Ramos (cell line): ENCODE data around the gene MT1M.
"Not testable (repeated sequence)": the region's sequence is repeated elsewhere in the genome, so short reads cannot be mapped to it uniquely, and the experiment has no call there.

Experiments used
- in situ Hi-C: fragments of 300-500 bp; cut with MboI; formaldehyde crosslinking; loops from one replicate; pipeline ENCODE4 v1.14.3; 2022; ENCODE audit warnings: low sequenced_read_pairs; ENCODE audit not compliant: unreplicated experiment

Gene MT1M

GRCh38 chr16:56670620-56670934 is 38.1 kb downstream of the MT1M start:
- in situ Hi-C loops, result no loop called here

GRCh38 chr16:56671691-56672090 is 39.2 kb downstream of the MT1M start:
- in situ Hi-C loops, result not testable (repeated sequence)

- in situ Hi-C loops, result not testable (repeated sequence)
Measured at GRCh38 chr16:56672171-56672570, 39.7 kb downstream of the MT1M start.

- in situ Hi-C loops, result no loop called here
Measured at GRCh38 chr16:56672761-56673536, 40.5 kb downstream of the MT1M start.

GRCh38 chr16:56673921-56674320 is 41.5 kb downstream of the MT1M start:
- in situ Hi-C loops, result no loop called here

GRCh38 chr16:56674570-56674969 is 42.1 kb downstream of the MT1M start:
- in situ Hi-C loops, result not testable (repeated sequence)

- in situ Hi-C loops, result no loop called here
Measured at GRCh38 chr16:56675685-56676210, 43.3 kb downstream of the MT1M start.

- in situ Hi-C loops, result no loop called here
Measured at GRCh38 chr16:56677474-56677873, 45.0 kb downstream of the MT1M start.

GRCh38 chr16:56679078-56679730 is 46.7 kb downstream of the MT1M start:
- in situ Hi-C loops, result no loop called here

GRCh38 chr16:56679818-56680217 is 47.4 kb downstream of the MT1M start:
- in situ Hi-C loops, result no loop called here

- in situ Hi-C loops, result no loop called here
Measured at GRCh38 chr16:56681939-56682702, 49.7 kb downstream of the MT1M start, which contains the start of gene MT1X. TSS of gene MT1X (plus strand) at chr16:56682470. CDS start at chr16:56682541, 71 bp downstream.

- in situ Hi-C loops, result no loop called here
Measured at GRCh38 chr16:56682703-56683397, 50.4 kb downstream of the MT1M start.
